ENCODE measurements around the gene TUG1.

TUG1 gene

GRCh38 chr22:30947816-30948454, 21.1 kb upstream of the TUG1 start:
- no peak for DNase-seq (ENCODE audit: low read depth)

- DNase-seq (ENCODE audit: low read depth) = no peak
These were observed 20.1 kb upstream of the TUG1 start for GRCh38 chr22:30948930-30949342.

GRCh38 chr22:30949934-30950660, 19.0 kb upstream of the TUG1 start:
- DNase-seq (ENCODE audit: low read depth) = no peak

- no peak for DNase-seq (ENCODE audit: low read depth)
These were observed 15.9 kb upstream of the TUG1 start for GRCh38 chr22:30953206-30953605.

- DNase-seq (ENCODE audit: low read depth) = no peak
These were observed 13.9 kb upstream of the TUG1 start for GRCh38 chr22:30955153-30955552.

- no peak for DNase-seq (ENCODE audit: low read depth)
These were observed 4.2 kb upstream of the TUG1 start for GRCh38 chr22:30964858-30965257.

GRCh38 chr22:30968015-30968923, 796 bp upstream of the TUG1 start, which contains the start of gene MORC2:
Gene MORC2 (minus strand): TSS chr22:30968774. CDS start chr22:30967889, 885 bp downstream.
- DNase-seq (ENCODE audit: low read depth) = no peak

GRCh38 chr22:30969532-30970355, 679 bp downstream of the TUG1 start:
- DNase-seq (ENCODE audit: low read depth) = no peak

GRCh38 chr22:30970356-30970746, 1.3 kb downstream of the TUG1 start:
- no peak for DNase-seq (ENCODE audit: low read depth)

- DNase-seq (ENCODE audit: low read depth) = no peak
These were observed 9.4 kb downstream of the TUG1 start for GRCh38 chr22:30978304-30978962.

GRCh38 chr22:30979932-30980331, 10.9 kb downstream of the TUG1 start:
- DNase-seq (ENCODE audit: low read depth) = no peak

- no peak for DNase-seq (ENCODE audit: low read depth)
These were observed 13.4 kb downstream of the TUG1 start for GRCh38 chr22:30982512-30982911.

GRCh38 chr22:30984317-30984716, 15.3 kb downstream of the TUG1 start:
- DNase-seq (ENCODE audit: low read depth) = no peak

GRCh38 chr22:30985561-30986208, 16.6 kb downstream of the TUG1 start:
- no peak for DNase-seq (ENCODE audit: low read depth)

- DNase-seq (ENCODE audit: low read depth) = no peak
These were observed 20.4 kb downstream of the TUG1 start for GRCh38 chr22:30989474-30989873.

GRCh38 chr22:30990690-30991089, 21.6 kb downstream of the TUG1 start:
- DNase-seq (ENCODE audit: low read depth) = no peak

GRCh38 chr22:30992565-30992964, 23.5 kb downstream of the TUG1 start:
- DNase-seq (ENCODE audit: low read depth) = no peak

- DNase-seq (ENCODE audit: low read depth) = no peak
These were observed 25.9 kb downstream of the TUG1 start for GRCh38 chr22:30994960-30995359.

- no peak for DNase-seq (ENCODE audit: low read depth)
These were observed 27.4 kb downstream of the TUG1 start for GRCh38 chr22:30996462-30996861.

- DNase-seq (ENCODE audit: low read depth) = no peak
These were observed 29.3 kb downstream of the TUG1 start for GRCh38 chr22:30998329-30998728.
